B cell (primary cell): ENCODE results near the gene RNF126. TPM values are rescaled to one million over a fixed set of nuclear protein-coding genes. Genes with fewer than 3 reads are reported as not detected.

Experiments used
- ATAC-seq: fragments of 200-7000 bp; cut with Tn5 transposase; one replicate; pipeline ENCODE4 v1.10.0; 2021; ENCODE audit warnings: low read depth, mild to moderate bottlenecking, moderate number of reproducible peaks, moderate library complexity
- CTCF ChIA-PET: fragments of 350-600 bp; sonication (Branson Sonifier 250); formaldehyde crosslinking; loops from one replicate; lab custom pipeline; 2021; ENCODE audit warnings: antibody characterized with exemption, inconsistent platforms; lab: Charles Lee
- POLR2A ChIA-PET: fragments of 350-600 bp; sonication (Branson Sonifier 250); formaldehyde crosslinking; loops from one replicate; lab custom pipeline; 2021; ENCODE audit warnings: antibody characterized with exemption; lab: Charles Lee
- DNase-seq: peaks from one replicate; pipeline ENCODE4 v3.0.0; 2013
- H2AFZ ChIP-seq: 2 replicates; pipeline ENCODE4 v1.6.1; 2012; ENCODE audit warnings: mild to moderate bottlenecking, low read depth, low read length; ENCODE audit not compliant: insufficient read depth, poor library complexity, severe bottlenecking
- H3K27ac ChIP-seq, 2 donors: 1 replicate in 1 of 2; 2 replicates in 1 of 2; pipeline ENCODE4 v1.5.1; 2012 to 2013; ENCODE audit warnings: low read length in 2 of 2, mild to moderate bottlenecking in 2 of 2, moderate library complexity in 1 of 2
- H3K27me3 ChIP-seq, 4 experiments: fragments of 200-600 bp in 1 of 4; sonication (generic) in 1 of 4; replicated peaks in 1 of 4; 1 replicate in 2 of 4; 2 replicates in 2 of 4; pipeline versions ENCODE4 v1.6.1 to v1.7.0; 2013 to 2016; ENCODE audit warnings: low read length in 3 of 4, mild to moderate bottlenecking in 2 of 4, mixed read lengths in 1 of 4, moderate library complexity in 1 of 4; ENCODE audit not compliant: insufficient read depth in 4 of 4, control insufficient read depth in 3 of 4; ENCODE audit errors: control extremely low read depth in 1 of 4
- H3K36me3 ChIP-seq, 2 experiments: replicated peaks in 1 of 2; 1 replicate in 1 of 2; 2 replicates in 1 of 2; pipeline versions ENCODE4 v1.6.1 to v1.7.1; 2013; ENCODE audit warnings: low read length in 1 of 2; ENCODE audit not compliant: insufficient read depth in 2 of 2, control insufficient read depth in 1 of 2; ENCODE audit errors: control extremely low read depth in 1 of 2, extremely low read depth in 1 of 2
- H3K4me1 ChIP-seq, 2 donors: fragments of 200-600 bp in 1 of 2; sonication (generic) in 1 of 2; 1 replicate in 1 of 2; 2 replicates in 1 of 2; pipeline versions ENCODE4 v1.5.1 to v1.6.1; 2013 to 2017; ENCODE audit warnings: low read length in 2 of 2; ENCODE audit not compliant: control insufficient read depth in 2 of 2, insufficient read depth in 2 of 2
- H3K4me2 ChIP-seq: replicated peaks from 2 replicates; pipeline ENCODE3; 2012; ENCODE audit warnings: mild to moderate bottlenecking, low read depth, low read length; ENCODE audit not compliant: poor library complexity, severe bottlenecking
- H3K4me3 ChIP-seq, 5 experiments: fragments of 200-600 bp in 1 of 5; sonication (generic) in 1 of 5; 1 replicate in 3 of 5; 2 replicates in 2 of 5; pipeline versions ENCODE4 v1.5.1 to v1.7.0; 2011 to 2016; ENCODE audit warnings: low read length in 4 of 5, mild to moderate bottlenecking in 4 of 5, low read depth in 2 of 5, control low read depth in 1 of 5, moderate library complexity in 1 of 5; ENCODE audit not compliant: insufficient read depth in 1 of 5; ENCODE audit errors: control extremely low read depth in 1 of 5, extremely low read depth in 1 of 5
- H3K79me2 ChIP-seq: fragments of 200-600 bp; sonication (generic); one replicate; pipeline ENCODE4 v1.6.0; 2016; ENCODE audit warnings: low read length; ENCODE audit not compliant: control insufficient read depth, insufficient read depth
- H3K9ac ChIP-seq: fragments of 200-600 bp; sonication (generic); 2 replicates; pipeline ENCODE4 v1.6.1; 2017; ENCODE audit warnings: mild to moderate bottlenecking, low read length, moderate library complexity
- H3K9me3 ChIP-seq, 3 donors: one replicate each; pipeline versions ENCODE4 v1.6.1 to v1.7.1; 2013; ENCODE audit warnings: low read length in 2 of 3; ENCODE audit not compliant: control insufficient read depth in 2 of 3, insufficient read depth in 1 of 3; ENCODE audit errors: control extremely low read depth in 1 of 3
- H4K20me1 ChIP-seq: 2 replicates; pipeline ENCODE4 v1.6.0; 2012; ENCODE audit warnings: mild to moderate bottlenecking, low read length; ENCODE audit not compliant: insufficient read depth, control insufficient read depth, poor library complexity, severe bottlenecking
- H3K27ac Mint-ChIP-seq: one replicate; pipeline ENCODE4 v1.8.0; 2021; ENCODE audit warnings: mixed read lengths
- H3K27me3 Mint-ChIP-seq: one replicate; pipeline ENCODE4 v1.8.0; 2021; ENCODE audit warnings: mixed read lengths
- H3K4me1 Mint-ChIP-seq: one replicate; pipeline ENCODE4 v1.8.0; 2021; ENCODE audit warnings: mixed read lengths
- H3K4me3 Mint-ChIP-seq: one replicate; pipeline ENCODE4 v1.8.0; 2021; ENCODE audit warnings: mixed read lengths
- H3K9me3 Mint-ChIP-seq: one replicate; pipeline ENCODE4 v1.8.0; 2022; ENCODE audit warnings: mixed read lengths; ENCODE audit not compliant: insufficient read depth
- CTCF ChIP-seq: fragments of 200-600 bp; IDR thresholded peaks from one replicate; pipeline ENCODE4 v1.8.0; 2022; ENCODE audit warnings: antibody characterized with exemption, mild to moderate bottlenecking
- EZH2 ChIP-seq: IDR thresholded peaks from 2 replicates; pipeline ENCODE4 v1.6.1; 2012; ENCODE audit warnings: borderline replicate concordance, low read depth, mild to moderate bottlenecking, moderate library complexity, low read length; ENCODE audit not compliant: insufficient read depth, poor library complexity, severe bottlenecking
- WGBS: methylation state at CpG from one replicate; pipeline ENCODE4 v1.1.5; 2013; ENCODE audit warnings: missing lambda C conversion rate; ENCODE audit not compliant: insufficient coverage; 5-methylcytosine and 5-hydroxymethylcytosine counted together
- intact Hi-C: fragments of 100-400 bp; cut with micrococcal nuclease; formaldehyde crosslinking; loops from one replicate; pipeline ENCODE4 v1.10.0; 2022
- polyA plus RNA-seq: library from polyadenylated mRNA; depleted of rRNA; stranded (reverse); fragments of >200 nt; gene quantifications from 2 replicates; pipeline ENCODE4 v1.2.3, GENCODE V29; 2012
- total RNA-seq, 2 donors: library from RNA; stranded (reverse); fragments of 120-200 nt in 1 of 2; gene quantifications; 1 replicate in 1 of 2; 2 replicates in 1 of 2; pipeline versions ENCODE4 v1.2.3 to v1.2.4, GENCODE V29; 2013 to 2022

RNF126 gene
- total and polyA plus RNA-seq, 2 donors (not counting 1 experiment from before 2014, with no cell fraction given) = 74.3 to 118 TPM

- H3K9me3 ChIP-seq = peaks cover 0 to 30% (median 0%) of the 10 kb centered on the region in 3 donors
- H3K4me3 ChIP-seq = peak overlapping the region in 1 of 5 experiments; percentile 45
- H3K4me2 ChIP-seq = peak overlapping the region; percentile 98
- Mint-ChIP-seq H3K9me3 (no peaks in the 10 kb centered on the region), H3K4me1 (peaks cover 12% of the 10 kb centered on the region), H3K4me3 (peak overlapping the region; percentile 76), H3K27ac (no peak overlapping the region), H3K27me3 (peaks cover 9% of the 10 kb centered on the region)
- WGBS = 98% methylated on average over 15 of the region's 16 CpGs
- POLR2A ChIA-PET = no interaction called here
- no peaks in the 10 kb centered on the region for H3K79me2 ChIP-seq
- no peak for TF ChIP-seq CTCF
- no peak for TF ChIP-seq EZH2
- peaks cover 13 to 26% of the 10 kb centered on the region in 2 donors for H3K4me1 ChIP-seq
- CTCF ChIA-PET = interaction anchor here (1.1 kb wide), 1 partner anchor 94 kb away, joined by 5 read pairs; no protein-coding TSS in a partner anchor
- H3K27ac ChIP-seq = no peak overlapping the region
- H3K36me3 ChIP-seq = no peaks in the 10 kb centered on the region
- H3K9ac ChIP-seq = no peak overlapping the region
- DNase-seq = no peak
- H4K20me1 ChIP-seq = peaks cover 19% of the 10 kb centered on the region
- intact Hi-C loops = no loop called here
- H2AFZ ChIP-seq = no peak overlapping the region
- peaks cover 0 to 36% (median 11%) of the 10 kb centered on the region in 4 experiments for H3K27me3 ChIP-seq
- ATAC-seq = no peak
These were observed 15.9 kb upstream of the RNF126 start for GRCh38 chr19:678791-679388.
